Measurements from ENCODE around the gene LRRC4C. TPM values are rescaled to one million over a fixed set of nuclear protein-coding genes. Genes with fewer than 3 reads are reported as not detected.

The LRRC4C gene
- total RNA-seq, 2 donors from 2014 or later: 0.84 to 0.95 TPM

DNA sequence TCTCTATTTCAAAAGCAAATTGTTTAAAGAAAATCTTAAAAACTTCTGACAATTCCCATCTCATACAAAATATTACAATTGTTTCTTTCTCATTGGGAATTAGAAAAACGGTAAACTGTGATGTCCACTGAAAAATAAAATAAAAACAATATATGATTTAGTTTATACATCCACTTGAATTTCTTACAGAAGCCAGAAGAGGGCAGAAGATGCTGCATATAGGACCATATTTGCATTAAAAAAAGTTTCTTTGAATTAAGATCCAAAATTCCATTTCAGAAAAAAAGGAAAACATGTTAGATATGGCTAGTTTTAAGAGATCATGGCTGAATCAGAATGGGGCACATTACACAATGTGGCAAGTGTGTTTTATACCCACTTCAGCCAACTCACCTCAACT is 39.3 kb upstream of the LRRC4C start:
- peak; percentile 83 for TF ChIP-seq CTCF (conservative IDR thresholded peaks at IDR 0.05)
- no peaks in the 10 kb centered on the region for H3K27me3 ChIP-seq (ENCODE audit: control insufficient read depth, insufficient read depth, low read length, poor library complexity, severe bottlenecking)
- peaks cover 20% of the 10 kb centered on the region for H3K4me1 Mint-ChIP-seq
- H3K27me3 Mint-ChIP-seq (ENCODE audit: insufficient read depth): no peaks in the 10 kb centered on the region
- no CpG with 5 or more reads among the region's 1 CpG for whole genome bisulfite sequencing, 2 experiments (ENCODE audit: insufficient coverage in 1 of 2, insufficient read length in 1 of 2)
- H3K9ac ChIP-seq (ENCODE audit: extremely low read depth, low read length, poor library complexity, severe bottlenecking): no peak overlapping the region
- no peak overlapping the region for H3K4me3 ChIP-seq (ENCODE audit: low read length)
- H3K9me3 ChIP-seq (ENCODE audit: control insufficient read depth, low read length): no peaks in the 10 kb centered on the region
- no peaks in the 10 kb centered on the region for H3K9me3 Mint-ChIP-seq
- no peak overlapping the region for H3K4me3 Mint-ChIP-seq
- H3K27ac ChIP-seq (ENCODE audit: low read depth, low read length): no peak overlapping the region
- no peaks in the 10 kb centered on the region for H3K36me3 Mint-ChIP-seq (ENCODE audit: low read depth)
- DNase-seq: no peak
- no peaks in the 10 kb centered on the region for H3K4me1 ChIP-seq (ENCODE audit: control insufficient read depth, insufficient read depth, low read length)
- no peak overlapping the region for H3K27ac Mint-ChIP-seq
- no peaks in the 10 kb centered on the region for H3K36me3 ChIP-seq (ENCODE audit: control insufficient read depth, insufficient read depth, low read length)

DNA sequence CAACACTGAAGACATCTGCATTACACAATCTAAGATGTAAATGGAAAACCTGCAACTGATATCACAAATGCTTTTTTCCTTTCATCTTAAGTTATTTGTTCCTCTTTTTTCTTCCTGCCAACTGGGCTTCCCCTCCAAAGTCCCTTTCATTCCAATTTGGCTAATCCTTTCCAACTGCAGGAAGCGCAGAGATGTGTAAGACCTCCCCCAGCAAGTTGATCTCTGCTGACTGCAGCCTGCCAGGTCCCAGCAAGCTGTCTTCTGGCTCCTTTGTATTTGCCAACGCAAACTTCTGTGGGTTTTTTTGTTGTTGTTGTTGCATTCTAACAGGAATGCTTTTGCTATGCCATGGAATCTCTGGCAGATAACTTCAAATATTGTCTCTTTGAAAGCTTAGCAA is 38.5 kb upstream of the LRRC4C start:
- Histone ChIP-seq H3K4me3 (ENCODE audit: low read length) (no peak overlapping the region), H3K9ac (ENCODE audit: extremely low read depth, low read length, poor library complexity, severe bottlenecking) (no peak overlapping the region), H3K9me3 (ENCODE audit: control insufficient read depth, low read length) (no peaks in the 10 kb centered on the region), H3K27ac (ENCODE audit: low read depth, low read length) (peak overlapping the region; percentile 14), H3K27me3 (ENCODE audit: control insufficient read depth, insufficient read depth, low read length, poor library complexity, severe bottlenecking) (no peaks in the 10 kb centered on the region), H3K4me1 (ENCODE audit: control insufficient read depth, insufficient read depth, low read length) (no peaks in the 10 kb centered on the region), H3K36me3 (ENCODE audit: control insufficient read depth, insufficient read depth, low read length) (no peaks in the 10 kb centered on the region)
- Mint-ChIP-seq H3K9me3 (no peaks in the 10 kb centered on the region), H3K4me3 (no peak overlapping the region), H3K27me3 (ENCODE audit: insufficient read depth) (no peaks in the 10 kb centered on the region), H3K36me3 (ENCODE audit: low read depth) (no peaks in the 10 kb centered on the region), H3K4me1 (peaks cover 20% of the 10 kb centered on the region), H3K27ac (peak overlapping the region; percentile 24)
- DNase-seq: peak; percentile 81
- TF ChIP-seq CTCF (conservative IDR thresholded peaks at IDR 0.05): no peak
- WGBS, 2 experiments (ENCODE audit: insufficient coverage in 1 of 2, insufficient read length in 1 of 2): 11% methylated on average over 2 of the region's 2 CpGs; no CpG with 5 or more reads in 1 of the 2 experiments

DNA sequence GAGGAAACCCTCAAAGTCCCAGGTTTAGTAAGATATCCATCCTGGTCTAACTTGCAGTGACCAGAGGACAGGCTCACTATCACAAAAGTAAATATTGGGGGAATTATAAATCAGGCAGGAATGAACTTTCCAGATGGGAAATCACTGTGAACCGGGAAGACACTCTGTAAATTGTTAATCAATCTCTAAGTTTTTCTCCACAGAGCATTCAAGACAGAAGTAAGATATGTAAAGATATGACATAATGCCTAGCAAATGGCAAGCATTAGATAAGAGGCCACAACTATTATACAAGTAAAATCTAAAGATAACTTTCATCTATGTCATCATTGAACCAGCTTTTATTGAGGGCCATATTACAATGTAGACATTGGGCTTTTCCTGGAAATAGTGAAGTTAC is 35.3 kb upstream of the LRRC4C start:
- Histone ChIP-seq H3K4me3 (ENCODE audit: low read length) (no peak overlapping the region), H3K4me1 (ENCODE audit: control insufficient read depth, insufficient read depth, low read length) (no peaks in the 10 kb centered on the region), H3K36me3 (ENCODE audit: control insufficient read depth, insufficient read depth, low read length) (no peaks in the 10 kb centered on the region), H3K27me3 (ENCODE audit: control insufficient read depth, insufficient read depth, low read length, poor library complexity, severe bottlenecking) (no peaks in the 10 kb centered on the region), H3K9ac (ENCODE audit: extremely low read depth, low read length, poor library complexity, severe bottlenecking) (no peak overlapping the region), H3K27ac (ENCODE audit: low read depth, low read length) (no peak overlapping the region), H3K9me3 (ENCODE audit: control insufficient read depth, low read length) (no peaks in the 10 kb centered on the region)
- peaks cover 19% of the 10 kb centered on the region for H3K4me1 Mint-ChIP-seq
- H3K27me3 Mint-ChIP-seq (ENCODE audit: insufficient read depth): no peaks in the 10 kb centered on the region
- DNase-seq: no peak
- H3K27ac Mint-ChIP-seq: no peak overlapping the region
- no peaks in the 10 kb centered on the region for H3K36me3 Mint-ChIP-seq (ENCODE audit: low read depth)
- WGBS, 2 experiments (ENCODE audit: insufficient coverage in 1 of 2, insufficient read length in 1 of 2): 80 to 100% methylated on average over 1 of the region's 1 CpG
- no peak for TF ChIP-seq CTCF (conservative IDR thresholded peaks at IDR 0.05)
- no peaks in the 10 kb centered on the region for H3K9me3 Mint-ChIP-seq
- H3K4me3 Mint-ChIP-seq: no peak overlapping the region

Measured in endodermal cell (in vitro differentiated cells).